ENCODE measurements around the gene ZNF385B. TPM values are rescaled to one million over a fixed set of nuclear protein-coding genes. Genes with fewer than 3 reads are reported as not detected.

The ZNF385B gene
- total and polyA plus RNA-seq, 9 of the 15 experiments (the other 6 are each of a cell fraction or from before 2014, with no cell fraction given), result 0.50 TPM; not detected in 8

DNA sequence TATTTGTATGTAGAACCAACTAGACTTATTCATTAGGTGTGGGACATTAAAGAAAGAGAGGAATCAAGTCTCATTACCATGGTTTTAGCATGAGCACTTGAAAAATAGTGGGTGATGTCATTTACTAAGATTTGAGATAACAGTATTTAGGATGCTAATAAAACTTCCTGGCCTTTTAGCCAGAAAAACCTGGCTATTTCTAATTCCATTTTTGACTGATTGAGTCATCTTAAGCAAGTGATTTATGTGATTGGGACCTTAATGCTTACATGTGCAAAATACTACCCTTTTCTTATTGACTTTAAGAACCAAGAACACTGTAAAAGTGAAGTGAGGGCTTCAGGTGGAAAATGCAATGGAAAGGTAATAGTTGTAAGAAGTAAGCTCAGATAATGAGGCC, 400.0 kb downstream of the ZNF385B start:
- H2AFZ ChIP-seq (ENCODE audit: low read depth, low read length), result no peak overlapping the region
- no peaks in the 10 kb centered on the region for H3K9me3 ChIP-seq (replicated peaks; ENCODE audit: control insufficient read depth, insufficient read depth, low read depth, low read length)
- H3K9ac ChIP-seq (ENCODE audit: insufficient read depth in 1 of 2, low read depth in 2 of 2, low read length in 2 of 2), result no peak overlapping the region
- no peak overlapping the region for H3K27ac ChIP-seq (ENCODE audit: extremely low read depth, low read depth, low read length)
- ATAC-seq, result no peak
- no peak for TF ChIP-seq HDAC8 (tag; IDR thresholded peaks at IDR 0.05)
- TF ChIP-seq EHMT2 (IDR thresholded peaks at IDR 0.05), result no peak
- TF ChIP-seq, protein P1, sequence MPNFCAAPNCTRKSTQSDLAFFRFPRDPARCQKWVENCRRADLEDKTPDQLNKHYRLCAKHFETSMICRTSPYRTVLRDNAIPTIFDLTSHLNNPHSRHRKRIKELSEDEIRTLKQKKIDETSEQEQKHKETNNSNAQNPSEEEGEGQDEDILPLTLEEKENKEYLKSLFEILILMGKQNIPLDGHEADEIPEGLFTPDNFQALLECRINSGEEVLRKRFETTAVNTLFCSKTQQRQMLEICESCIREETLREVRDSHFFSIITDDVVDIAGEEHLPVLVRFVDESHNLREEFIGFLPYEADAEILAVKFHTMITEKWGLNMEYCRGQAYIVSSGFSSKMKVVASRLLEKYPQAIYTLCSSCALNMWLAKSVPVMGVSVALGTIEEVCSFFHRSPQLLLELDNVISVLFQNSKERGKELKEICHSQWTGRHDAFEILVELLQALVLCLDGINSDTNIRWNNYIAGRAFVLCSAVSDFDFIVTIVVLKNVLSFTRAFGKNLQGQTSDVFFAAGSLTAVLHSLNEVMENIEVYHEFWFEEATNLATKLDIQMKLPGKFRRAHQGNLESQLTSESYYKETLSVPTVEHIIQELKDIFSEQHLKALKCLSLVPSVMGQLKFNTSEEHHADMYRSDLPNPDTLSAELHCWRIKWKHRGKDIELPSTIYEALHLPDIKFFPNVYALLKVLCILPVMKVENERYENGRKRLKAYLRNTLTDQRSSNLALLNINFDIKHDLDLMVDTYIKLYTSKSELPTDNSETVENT (CRISPR knock-in tag; IDR thresholded peaks at IDR 0.05), result no peak
- TF ChIP-seq PHTF2 (CRISPR knock-in tag; IDR thresholded peaks at IDR 0.05), result no peak
- no peak for TF ChIP-seq TFE3 (CRISPR knock-in tag; IDR thresholded peaks at IDR 0.05)
- TF ChIP-seq ZNF785 (CRISPR knock-in tag; IDR thresholded peaks at IDR 0.05), result no peak
- no peak for TF ChIP-seq DIDO1 (tag; IDR thresholded peaks at IDR 0.05; ENCODE audit: low read depth)
- TF ChIP-seq MXI1 (IDR thresholded peaks at IDR 0.05; ENCODE audit: low read depth, low read length), result no peak
- TF ChIP-seq, protein P2, sequence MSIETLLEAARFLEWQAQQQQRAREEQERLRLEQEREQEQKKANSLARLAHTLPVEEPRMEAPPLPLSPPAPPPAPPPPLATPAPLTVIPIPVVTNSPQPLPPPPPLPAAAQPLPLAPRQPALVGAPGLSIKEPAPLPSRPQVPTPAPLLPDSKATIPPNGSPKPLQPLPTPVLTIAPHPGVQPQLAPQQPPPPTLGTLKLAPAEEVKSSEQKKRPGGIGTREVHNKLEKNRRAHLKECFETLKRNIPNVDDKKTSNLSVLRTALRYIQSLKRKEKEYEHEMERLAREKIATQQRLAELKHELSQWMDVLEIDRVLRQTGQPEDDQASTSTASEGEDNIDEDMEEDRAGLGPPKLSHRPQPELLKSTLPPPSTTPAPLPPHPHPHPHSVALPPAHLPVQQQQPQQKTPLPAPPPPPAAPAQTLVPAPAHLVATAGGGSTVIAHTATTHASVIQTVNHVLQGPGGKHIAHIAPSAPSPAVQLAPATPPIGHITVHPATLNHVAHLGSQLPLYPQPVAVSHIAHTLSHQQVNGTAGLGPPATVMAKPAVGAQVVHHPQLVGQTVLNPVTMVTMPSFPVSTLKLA (conservative IDR thresholded peaks at IDR 0.05), result no peak
- no peak for TF ChIP-seq MCM7 (IDR thresholded peaks at IDR 0.05)
- TF ChIP-seq ARNT (IDR thresholded peaks at IDR 0.05), result no peak
- no peak for TF ChIP-seq ZNF274 (IDR thresholded peaks at IDR 0.05; ENCODE audit: borderline replicate concordance, low read depth, low read length)
- TF ChIP-seq HSF4 (CRISPR knock-in tag; IDR thresholded peaks at IDR 0.05; ENCODE audit: borderline replicate concordance), result no peak
- no peak for TF ChIP-seq ZHX1 (conservative IDR thresholded peaks at IDR 0.05; ENCODE audit: low read length)
- TF ChIP-seq RBM17 (IDR thresholded peaks at IDR 0.05; ENCODE audit: borderline replicate concordance, low read depth, low read length), result no peak
- no peak for TF ChIP-seq HDAC3 (IDR thresholded peaks at IDR 0.05; ENCODE audit: borderline replicate concordance, partially characterized antibody)
- no peak for TF ChIP-seq ZBTB7A (IDR thresholded peaks at IDR 0.05; ENCODE audit: borderline replicate concordance, control insufficient read depth, low read depth, low read length)
- no peak for FAIRE-seq
- no peak for DNase-seq (ENCODE audit: extremely low read depth in 1 of 4, low spot score in 3 of 4)
- CTCF ChIA-PET (ENCODE audit: low intra/inter-chr PET ratio), result no interaction called here
- no TSS peak for BruUV-seq (replicated peaks)
- in situ Hi-C loops (cut with MboI) (no loop called here), intact Hi-C loops (cut with micrococcal nuclease) (no loop called here)
- no peaks in the 10 kb centered on the region for H3K36me3 ChIP-seq (ENCODE audit: control insufficient read depth, insufficient read depth, low read length)
- no peaks in the 10 kb centered on the region for H4K20me1 ChIP-seq (replicated peaks; ENCODE audit: control insufficient read depth, insufficient read depth, low read length)
- no peak overlapping the region for H3K4me3 ChIP-seq
- no peaks in the 10 kb centered on the region for H3K9me1 ChIP-seq (ENCODE audit: control insufficient read depth, insufficient read depth, low read length)
- POLR2A ChIA-PET, result no interaction called here
- no peaks in the 10 kb centered on the region for H3K27me3 ChIP-seq (ENCODE audit: control insufficient read depth in 2 of 2, insufficient read depth in 2 of 2, low read length in 2 of 2)
- H3K4me2 ChIP-seq (ENCODE audit: insufficient read depth, low read length), result no peak overlapping the region
- no peaks in the 10 kb centered on the region for H3K79me2 ChIP-seq (ENCODE audit: control insufficient read depth, insufficient read depth, low read length)
- H3K4me1 ChIP-seq (replicated peaks in 1 of 2; ENCODE audit: control insufficient read depth in 2 of 2, insufficient read depth in 2 of 2, low read length in 2 of 2), result no peaks in the 10 kb centered on the region
